Measurements from ENCODE around the gene CDC45.

Gene CDC45

DNA sequence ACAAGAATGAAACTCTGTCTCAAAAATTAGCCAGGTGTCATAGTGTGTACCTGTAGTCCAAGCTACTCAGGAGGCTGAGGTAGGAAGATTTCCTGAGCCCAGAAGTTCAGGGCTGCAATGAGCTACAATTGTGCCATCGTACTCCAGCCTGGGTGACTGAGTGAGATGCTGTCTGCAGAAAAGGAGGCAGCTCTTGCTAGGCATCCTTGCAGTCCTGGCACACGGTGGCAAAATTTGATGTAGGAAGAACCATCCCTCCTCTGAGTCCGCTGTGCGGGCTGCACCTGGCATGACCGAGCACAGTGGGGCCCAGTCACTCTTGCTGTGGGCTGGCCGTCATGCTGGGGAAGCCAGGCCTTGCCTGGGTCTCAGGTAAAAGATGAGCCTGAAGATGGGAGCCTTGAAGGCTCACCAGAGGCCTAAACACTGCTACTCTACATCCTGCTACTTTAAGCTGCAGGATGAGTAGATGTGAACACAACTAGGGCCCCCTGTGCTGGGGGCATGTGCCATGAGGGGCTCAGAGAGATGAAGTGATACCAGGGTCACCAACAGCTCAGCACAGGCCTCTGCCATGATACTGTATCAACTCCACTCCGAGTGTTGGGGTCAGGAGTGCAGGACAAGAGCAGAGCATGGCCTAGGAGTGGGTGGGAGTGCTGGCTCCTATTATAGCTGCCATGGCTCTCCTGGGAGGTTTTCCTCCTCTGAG is 18.6 kb downstream of the CDC45 start:
- DNase-seq, result no peak

DNA sequence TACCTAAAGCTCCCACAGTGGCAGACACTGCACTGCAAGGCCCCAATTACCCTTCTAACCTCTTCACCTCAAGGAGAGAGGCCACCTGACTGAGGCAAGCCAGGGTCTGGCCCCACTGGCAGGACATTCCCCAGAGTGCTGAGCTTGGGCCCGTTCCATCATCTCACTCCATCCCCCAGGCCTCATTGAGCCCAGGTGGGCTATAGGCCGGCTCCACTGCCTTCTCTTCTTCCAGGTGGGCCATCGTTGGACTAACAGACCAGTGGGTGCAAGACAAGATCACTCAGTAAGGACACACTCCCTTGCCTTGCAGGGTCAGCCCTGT is 19.1 kb downstream of the CDC45 start:
- DNase-seq, result no peak

DNA sequence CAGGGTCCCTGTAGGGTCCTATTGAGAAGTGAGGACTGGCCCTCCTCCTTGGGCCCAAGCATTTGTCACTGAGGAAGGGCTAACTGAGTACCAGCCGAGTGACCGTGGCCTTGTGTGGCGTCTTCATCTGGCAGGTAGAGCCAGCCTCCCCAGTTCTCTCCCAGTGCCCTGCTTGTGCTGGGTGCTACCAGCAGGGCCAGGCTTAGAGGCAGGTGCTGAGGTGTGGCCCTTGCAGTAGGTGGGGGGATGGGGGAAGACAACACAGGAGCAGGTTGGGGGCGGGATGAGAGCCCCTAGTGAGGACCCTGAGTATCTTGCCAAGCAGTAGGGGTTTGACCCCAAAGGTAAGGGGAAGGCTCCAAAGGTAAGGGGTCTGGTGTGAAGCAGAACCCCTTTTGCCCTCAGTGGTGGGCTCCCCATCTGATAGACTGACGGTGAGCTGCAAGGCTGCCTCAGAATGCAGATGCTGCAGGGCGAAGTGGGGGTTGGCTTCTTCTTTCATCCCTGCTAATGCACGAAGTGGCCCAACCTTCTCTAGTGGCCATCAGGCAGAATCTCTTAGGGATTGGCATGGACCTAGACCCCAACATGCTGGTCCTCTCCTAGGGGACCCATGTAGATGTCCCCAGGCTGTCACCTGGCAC is 19.6 kb downstream of the CDC45 start:
- no peak for DNase-seq

DNA sequence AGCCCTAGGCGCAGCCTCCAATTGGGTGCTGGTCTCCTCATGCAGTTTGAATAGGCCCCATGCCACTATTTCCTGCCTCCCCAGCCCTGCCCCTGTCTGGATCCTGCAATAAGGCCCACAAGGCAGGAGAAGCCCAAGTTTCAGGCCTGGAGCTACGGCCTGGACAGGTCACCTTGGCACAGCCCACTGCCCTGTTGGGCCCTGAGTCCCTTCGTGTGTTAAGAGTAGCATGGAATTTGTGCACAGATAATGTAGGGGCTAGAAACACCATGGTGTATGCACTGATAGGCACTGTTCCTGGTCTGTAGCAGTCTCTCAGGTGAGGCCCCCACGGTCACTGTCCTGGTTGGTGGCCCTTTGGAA is 20.1 kb downstream of the CDC45 start:
- no peak for DNase-seq

GRCh38 chr22:19501897-19502447 is 22.3 kb downstream of the CDC45 start:
- DNase-seq, result no peak

DNA sequence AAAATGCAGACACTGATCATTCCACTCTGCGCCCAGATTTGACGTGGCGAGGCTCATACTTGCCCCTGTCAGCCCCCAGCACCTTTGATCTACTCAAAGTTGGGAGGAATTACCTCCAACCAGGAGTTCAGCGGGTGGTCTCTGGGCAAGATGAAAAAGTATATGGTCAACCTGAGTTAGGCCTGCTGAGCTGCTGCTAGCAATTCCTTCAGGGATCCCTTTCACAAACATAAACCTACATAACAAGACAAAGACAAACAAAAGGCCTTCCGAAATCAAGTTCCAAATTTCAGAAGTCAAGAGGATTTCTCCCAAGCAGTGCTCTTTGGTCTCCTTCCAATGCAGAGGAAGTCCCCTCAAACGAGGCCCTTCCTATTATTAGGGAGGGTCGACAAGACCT is 23.6 kb downstream of the CDC45 start:
- peak; percentile 20 for DNase-seq

DNA sequence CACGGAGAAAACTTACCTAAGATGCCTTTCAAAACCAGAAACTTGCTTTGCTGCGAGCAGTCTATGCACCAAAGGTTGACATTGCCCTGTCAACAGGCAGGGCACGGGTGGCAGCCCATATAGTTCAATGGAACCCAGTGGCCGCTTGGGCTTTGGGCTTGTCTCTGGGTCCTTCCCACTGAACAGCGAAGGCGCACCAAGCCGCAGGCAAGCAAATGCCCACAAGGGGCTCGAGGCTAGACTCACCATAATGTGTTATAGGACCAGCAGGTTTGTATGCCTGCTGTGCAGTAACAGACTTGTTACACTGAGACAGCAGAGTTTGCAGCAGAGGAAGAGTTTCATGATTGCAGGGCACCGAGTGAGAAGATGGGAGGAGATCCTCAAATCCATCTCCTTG is 24.1 kb downstream of the CDC45 start:
- peak; percentile 29 for DNase-seq

DNA sequence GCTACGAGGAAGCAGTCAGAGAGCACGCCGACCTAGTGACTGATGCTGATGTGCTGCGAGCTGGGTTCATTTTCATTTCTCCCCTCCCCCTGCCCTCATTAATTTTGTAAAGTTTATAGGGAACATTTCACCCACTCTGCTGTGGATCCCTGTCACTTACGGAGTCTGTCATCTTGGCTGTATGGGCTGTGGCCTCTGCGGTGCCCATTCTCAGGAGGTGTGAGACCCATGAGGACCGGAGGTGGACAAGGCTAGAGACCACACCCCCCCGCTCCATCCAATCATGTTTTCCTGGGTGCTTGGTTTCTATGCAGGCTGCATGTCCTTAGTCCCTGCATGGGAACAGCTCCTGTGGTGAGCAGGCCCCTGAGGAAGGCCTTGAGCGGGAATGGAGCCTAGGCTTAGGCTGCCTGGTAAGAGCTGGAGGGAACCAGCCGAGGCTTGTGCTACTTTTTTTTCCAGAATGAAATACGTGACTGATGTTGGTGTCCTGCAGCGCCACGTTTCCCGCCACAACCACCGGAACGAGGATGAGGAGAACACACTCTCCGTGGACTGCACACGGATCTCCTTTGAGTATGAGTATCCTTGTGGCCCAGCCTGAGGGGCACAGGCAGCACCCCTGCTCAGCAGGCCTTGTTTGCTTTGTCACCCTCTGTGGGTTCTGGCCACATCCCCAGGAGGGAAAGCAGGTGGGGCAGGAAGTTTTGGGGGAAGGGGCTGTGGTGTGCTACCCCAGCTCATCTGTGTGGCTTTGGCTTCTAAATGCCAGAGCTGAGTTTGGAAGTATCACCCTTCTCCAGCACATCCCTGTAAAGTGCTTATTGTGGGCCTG is 25.4 kb downstream of the CDC45 start:
- DNase-seq, result no peak

- no peak for DNase-seq
These were observed 26.0 kb downstream of the CDC45 start for GRCh38 chr22:19505735-19506126.

DNA sequence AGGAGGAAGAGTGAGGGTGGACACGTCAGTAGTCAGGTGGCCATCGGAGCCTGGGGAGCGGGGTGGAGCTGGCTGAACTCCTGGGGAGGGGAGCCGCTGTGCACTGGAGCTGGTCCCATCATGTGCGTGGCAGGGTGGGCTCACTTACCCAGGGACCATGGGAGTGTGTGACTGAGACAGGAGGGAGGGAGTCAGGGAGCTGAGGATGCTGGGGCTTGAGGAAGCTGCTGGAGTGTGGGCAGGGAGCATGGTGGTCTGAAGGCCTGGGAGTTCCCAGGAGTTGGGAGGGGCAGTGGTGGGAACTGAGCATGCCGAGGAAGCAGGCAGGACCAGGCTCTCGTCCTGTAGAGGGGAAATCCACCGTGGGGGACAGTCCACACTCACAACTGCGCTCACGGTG is 26.5 kb downstream of the CDC45 start:
- DNase-seq, result no peak

DNA sequence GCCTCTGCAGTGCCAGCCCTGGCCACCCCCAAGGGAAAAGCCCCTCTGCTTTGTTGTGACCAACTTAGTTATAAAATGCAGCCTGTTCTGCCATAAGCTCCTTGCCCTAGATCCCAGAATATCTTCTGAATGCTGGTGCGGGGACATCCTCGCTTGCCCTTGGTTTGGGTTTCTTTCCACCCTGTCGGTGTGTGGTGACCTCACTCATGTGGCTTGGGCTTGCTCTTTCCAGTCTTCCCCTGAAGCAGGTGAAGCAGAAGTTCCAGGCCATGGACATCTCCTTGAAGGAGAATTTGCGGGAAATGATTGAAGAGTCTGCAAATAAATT is 27.8 kb downstream of the CDC45 start:
- DNase-seq, result no peak

GRCh38 chr22:19508024-19508776 is 28.5 kb downstream of the CDC45 start:
- no peak for DNase-seq

DNA sequence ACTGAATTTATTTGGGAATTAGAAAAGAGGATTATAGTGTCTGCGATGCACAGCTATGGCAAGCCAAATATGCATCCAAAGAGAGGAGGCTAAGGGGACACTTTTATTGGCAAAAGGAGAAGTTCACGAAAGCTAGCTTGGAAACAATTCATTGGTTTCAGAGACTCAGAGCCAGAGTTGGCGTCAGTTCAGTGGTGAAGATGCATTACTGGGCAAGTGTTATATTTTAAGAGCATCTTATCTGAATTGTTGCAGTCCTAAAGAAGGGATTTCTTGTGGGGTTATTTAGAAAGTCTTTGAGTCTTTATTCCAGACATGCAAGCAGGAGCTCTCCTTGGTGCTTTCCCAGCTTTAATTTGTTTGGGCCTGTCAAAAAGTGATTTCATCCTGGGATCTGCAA is 29.5 kb downstream of the CDC45 start:
- no peak for DNase-seq

DNA sequence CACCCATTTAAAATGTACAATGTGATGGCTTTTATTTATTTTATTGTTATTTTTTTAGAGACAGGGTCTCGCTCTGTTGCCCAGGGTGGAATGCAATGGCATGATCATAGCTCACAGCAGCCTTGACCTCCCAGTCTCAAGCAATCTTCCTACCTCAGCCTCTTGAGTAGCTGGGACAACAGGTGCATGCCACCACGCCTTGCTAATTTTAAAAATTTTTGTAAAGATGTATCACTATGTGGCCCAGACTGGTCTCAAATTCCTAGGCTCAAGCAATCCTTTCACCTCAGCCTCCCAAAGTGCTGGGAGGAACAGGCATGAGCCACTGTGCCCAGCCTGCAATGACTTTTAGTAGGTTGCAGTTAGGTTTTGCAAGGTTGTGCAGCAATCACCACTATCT is 30.2 kb downstream of the CDC45 start:
- DNase-seq, result no peak

DNA sequence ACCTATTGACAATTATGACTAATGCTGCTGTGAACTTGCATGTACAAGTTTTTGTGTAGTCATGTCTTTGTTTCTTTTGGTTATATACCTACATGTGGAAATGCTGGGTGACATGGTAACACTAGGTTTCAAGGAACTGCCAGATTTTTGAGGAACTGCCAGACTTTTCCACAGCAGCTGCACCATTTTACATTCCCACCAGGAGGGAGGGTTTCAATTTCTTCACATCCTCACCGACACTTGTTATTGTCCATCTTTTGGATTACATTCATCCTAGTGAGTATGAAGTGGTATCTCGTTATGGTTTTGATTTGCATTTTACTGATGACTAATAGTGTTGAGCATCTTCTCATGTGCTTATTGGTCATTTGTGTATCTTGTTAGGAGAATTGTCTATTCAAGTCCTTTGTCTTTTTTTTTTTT is 31.2 kb downstream of the CDC45 start:
- DNase-seq, result no peak

DNA sequence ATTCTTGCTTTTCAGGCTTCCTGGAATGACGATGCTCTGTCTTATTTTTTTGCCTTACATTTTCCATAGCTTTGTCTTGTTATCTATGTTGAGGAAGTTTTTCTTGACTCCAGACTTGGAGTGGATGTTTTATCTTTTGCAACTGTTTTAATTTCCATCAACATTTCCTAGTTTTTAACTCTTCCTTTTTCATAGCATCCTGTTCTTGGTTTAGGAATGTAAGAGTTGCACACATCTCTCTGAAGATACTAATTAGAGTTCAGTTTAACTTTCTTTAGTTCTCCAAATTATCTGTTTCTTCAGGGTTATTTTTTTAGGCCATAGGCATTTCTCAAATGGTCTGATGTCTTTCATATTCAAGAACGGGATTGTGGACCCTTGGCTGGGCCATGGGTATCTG is 34.1 kb downstream of the CDC45 start:
- DNase-seq, result no peak

DNA sequence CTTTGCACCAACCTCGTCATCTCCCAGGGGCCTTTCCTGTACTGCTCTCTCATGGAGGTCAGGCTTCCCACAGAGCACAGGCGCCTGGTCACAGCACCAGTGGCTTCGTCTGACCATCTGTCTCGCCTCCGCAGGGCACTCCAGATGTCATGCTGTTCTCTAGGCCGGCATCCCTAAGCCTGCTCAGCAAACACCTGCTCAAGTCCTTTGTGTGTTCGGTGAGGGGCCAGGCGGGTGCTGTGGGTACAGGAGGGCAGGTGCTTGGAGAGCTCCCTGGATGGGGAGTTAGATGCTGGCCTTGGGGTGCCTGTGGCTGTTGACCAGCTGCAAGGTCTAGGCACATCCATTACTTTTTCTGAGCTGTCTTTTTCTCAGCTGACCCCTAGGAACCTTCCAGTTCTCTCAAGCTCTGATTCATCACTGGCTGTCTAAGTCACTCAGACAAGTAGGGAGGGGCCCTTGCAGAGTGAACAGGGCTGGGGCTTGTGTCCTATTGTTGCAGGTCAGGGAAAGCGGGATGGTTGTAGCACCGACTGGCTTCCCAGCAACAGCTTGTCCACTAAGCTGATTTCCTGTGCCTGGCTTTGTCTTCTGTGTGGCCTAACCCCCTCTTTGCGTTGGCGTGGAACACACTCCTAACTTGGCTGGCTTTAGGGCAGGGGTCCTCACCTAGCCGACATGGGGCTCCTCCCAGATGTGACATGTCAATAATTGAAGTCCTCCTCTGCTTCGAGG is 35.3 kb downstream of the CDC45 start:
- no peak for DNase-seq

DNA sequence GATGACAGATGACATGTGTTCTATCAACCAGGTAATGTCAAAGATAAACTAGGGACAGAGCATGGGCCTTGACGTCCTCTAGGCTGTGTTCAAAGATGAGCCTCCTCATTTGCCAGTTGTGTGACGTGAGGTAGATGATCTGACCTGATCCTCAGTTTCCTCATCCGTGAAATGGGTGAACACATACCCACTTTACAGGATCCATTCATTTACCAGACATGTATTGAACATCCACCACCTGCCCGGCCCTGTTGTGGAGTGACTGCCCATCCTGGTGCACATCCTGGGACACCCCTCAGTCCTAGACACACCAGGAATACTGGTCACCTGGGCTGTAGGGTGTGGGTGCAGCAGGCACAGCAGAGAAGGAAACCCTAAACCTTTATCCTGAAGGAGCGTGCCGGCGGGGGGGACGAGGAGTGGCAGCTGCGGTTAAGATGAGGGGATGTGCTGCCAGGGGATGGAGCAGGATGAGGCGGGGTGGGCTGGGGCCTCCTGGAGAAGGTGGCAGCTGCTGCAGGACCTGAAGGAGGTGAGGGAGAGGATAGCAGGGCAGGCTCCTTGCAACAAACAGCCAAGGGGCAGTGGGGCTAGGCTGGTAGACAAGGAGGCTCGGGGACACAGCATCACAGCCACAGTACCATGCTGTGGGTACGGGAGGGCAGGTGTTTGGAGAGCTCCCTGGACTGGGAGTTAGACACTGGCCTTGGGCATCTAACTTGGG is 36.1 kb downstream of the CDC45 start:
- DNase-seq, result no peak

DNA sequence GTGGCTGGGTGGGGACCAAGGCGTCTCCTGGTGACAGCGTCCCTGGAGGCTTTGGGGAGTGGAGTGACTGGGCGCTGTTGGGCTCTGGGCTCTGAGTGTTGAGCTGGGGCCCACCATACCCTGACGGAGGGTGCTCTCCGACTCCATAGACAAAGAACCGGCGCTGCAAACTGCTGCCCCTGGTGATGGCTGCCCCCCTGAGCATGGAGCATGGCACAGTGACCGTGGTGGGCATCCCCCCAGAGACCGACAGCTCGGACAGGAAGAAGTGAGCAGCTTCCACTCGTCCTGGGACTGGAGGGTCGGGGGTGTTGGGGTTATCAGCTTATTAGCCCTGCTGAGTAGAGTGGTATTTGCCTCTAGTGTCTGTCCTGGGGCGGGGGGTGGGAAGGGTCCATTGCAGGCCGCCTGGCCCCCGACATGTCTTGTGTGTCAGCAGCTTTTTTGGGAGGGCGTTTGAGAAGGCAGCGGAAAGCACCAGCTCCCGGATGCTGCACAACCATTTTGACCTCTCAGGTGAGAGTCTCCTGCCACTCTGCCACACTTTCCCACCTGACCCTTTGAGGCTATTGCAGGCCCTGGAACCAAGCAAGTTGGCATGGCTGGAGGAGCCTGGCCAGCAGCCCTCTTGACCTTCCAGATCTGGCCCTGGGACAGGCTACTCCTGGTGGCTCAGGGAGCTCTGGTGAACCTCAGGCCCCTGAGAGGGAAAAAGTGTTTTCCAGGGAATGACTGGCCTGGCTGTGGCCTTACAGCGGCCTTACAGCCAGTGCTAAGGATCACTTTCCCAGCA is 36.9 kb downstream of the CDC45 start:
- no peak for DNase-seq

DNA sequence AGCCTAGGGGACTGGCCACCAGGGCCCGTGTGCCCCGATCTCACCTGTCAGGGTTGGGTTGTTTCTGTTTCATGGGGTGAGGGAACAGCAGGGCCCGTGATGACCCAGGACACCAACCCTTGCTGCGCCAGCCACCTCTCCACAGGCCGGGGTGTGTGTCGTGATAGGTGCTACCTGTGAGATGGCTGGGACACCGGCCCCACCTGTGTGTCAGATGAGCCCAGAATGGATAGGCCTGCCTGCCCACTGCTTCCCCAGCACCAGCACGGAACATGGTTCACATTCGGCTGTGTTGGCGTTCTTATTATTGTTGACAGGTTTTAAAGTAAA is 37.4 kb downstream of the CDC45 start:
- no peak for DNase-seq

GRCh38 chr22:19517919-19518611 is 38.3 kb downstream of the CDC45 start:
- no peak for DNase-seq

Data from stimulated activated CD8-positive, alpha-beta memory T cell treated with anti-CD3 and anti-CD28 coated beads, Interleukin-4, amount 100 ng/mL, for 48 hours (primary cell).